ENCODE results near the gene MYO1G. TPM values are rescaled to one million over a fixed set of nuclear protein-coding genes. Genes with fewer than 3 reads are reported as not detected.

MYO1G gene
- total RNA-seq (2021) (0.41 to 0.48 TPM (median 0.46 TPM) in 3 replicates), Bru-seq, nascent RNA (percentile 19 among the genes with signal in this experiment)
- long read RNA-seq, experiment 1: 0 reads
- long read RNA-seq, experiment 2: 0 reads
- long read RNA-seq, experiment 3: 0 reads

DNA sequence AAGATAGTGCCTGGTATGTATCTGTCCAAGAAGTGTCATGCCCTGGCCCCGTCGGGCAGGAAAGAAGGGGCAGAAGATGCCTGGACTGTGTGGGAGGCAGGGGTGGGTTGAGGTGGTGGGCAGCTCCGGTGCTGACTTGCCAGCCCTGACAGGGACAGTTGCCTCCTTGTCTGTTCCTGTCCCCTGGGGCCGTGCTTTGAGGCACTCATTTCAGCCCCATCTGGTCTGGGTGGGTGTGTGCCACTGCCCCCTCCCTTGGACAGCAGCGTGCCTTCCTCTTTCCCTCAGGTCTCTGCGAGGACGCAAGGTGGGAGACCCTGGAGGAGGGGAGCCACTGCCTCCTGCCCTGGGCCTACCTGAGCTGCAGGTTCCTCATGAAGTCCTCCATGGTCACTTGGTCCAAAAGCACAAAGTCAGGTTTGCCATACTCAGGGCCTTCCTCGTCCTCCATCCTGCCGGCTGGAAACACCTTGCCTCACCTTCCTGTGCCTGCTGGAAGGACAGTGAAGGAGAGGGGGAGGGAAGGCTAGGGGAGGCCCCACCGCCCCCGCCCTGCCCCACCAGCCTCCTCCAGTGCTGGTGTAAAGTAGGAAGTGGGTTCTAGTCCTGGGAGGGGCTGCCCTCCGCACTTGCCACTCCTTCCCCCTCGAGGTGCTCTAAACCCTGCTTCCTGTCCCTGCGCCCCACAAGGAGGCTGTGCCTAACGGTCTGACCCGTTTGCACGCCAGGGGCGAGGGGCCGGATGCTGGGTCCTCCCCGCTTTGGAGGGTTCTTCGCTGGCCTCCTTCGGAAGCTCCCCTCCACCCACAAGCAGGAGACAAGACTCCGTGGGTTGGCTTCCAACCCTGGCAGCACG is at the start of gene MYO1G:
MYO1G (minus strand) TSS at position 505 of the 856 bp plus-strand sequence; CDS start at position 451, 54 bp downstream.
- ChIA-PET POLR2A (no interaction called here), CTCF (interaction anchor here (0.7 kb wide), 1 partner anchor 157 kb away, joined by 4 read pairs; no protein-coding TSS in a partner anchor)
- Mint-ChIP-seq H3K4me3 (no peak within 1 kb of the TSS), H3K36me3 (peaks cover 17% of the 10 kb centered on the region), H3K4me1 (no peaks in the 10 kb centered on the region), H3K27me3 (ENCODE audit: low read depth) (no peaks in the 10 kb centered on the region), H3K9me3 (no peaks in the 10 kb centered on the region), H3K27ac (peak within 1 kb of the TSS; percentile 65; the same call in 1 of the 2 replicates)
- TF ChIP-seq TCF7 (CRISPR knock-in tag; IDR thresholded peaks at IDR 0.05; ENCODE audit: low read depth) (no peak), MYBL2 (CRISPR knock-in tag; IDR thresholded peaks at IDR 0.05) (no peak), SMAD4 (CRISPR knock-in tag; IDR thresholded peaks at IDR 0.05) (no peak)
- TF ChIP-seq, protein P1, sequence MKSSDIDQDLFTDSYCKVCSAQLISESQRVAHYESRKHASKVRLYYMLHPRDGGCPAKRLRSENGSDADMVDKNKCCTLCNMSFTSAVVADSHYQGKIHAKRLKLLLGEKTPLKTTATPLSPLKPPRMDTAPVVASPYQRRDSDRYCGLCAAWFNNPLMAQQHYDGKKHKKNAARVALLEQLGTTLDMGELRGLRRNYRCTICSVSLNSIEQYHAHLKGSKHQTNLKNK (CRISPR knock-in tag; IDR thresholded peaks at IDR 0.05): no peak
- ATAC-seq (no peak), DNase-seq (ENCODE audit: low spot score) (no peak)

GRCh38 chr7:45028138-45028919 is 49.5 kb upstream of the MYO1G start:
- H3K27ac Mint-ChIP-seq: no peak overlapping the region
- H3K4me3 Mint-ChIP-seq: no peak overlapping the region
- no peaks in the 10 kb centered on the region for H3K27me3 Mint-ChIP-seq (ENCODE audit: low read depth)
- DNase-seq (ENCODE audit: low spot score): no peak
- no peak for TF ChIP-seq ZNF416 (CRISPR knock-in tag; IDR thresholded peaks at IDR 0.05)
- no peak for TF ChIP-seq ELF4 (CRISPR knock-in tag; IDR thresholded peaks at IDR 0.05; ENCODE audit: low read depth)
- TF ChIP-seq NFYB (CRISPR knock-in tag; conservative IDR thresholded peaks at IDR 0.05; ENCODE audit: low read depth): no peak
- no peak for TF ChIP-seq ZNF396 (CRISPR knock-in tag; IDR thresholded peaks at IDR 0.05; ENCODE audit: borderline replicate concordance)
- no peak for TF ChIP-seq NR3C1 (CRISPR knock-in tag; conservative IDR thresholded peaks at IDR 0.05; ENCODE audit: low read depth)
- no peak for TF ChIP-seq HMGXB4 (CRISPR knock-in tag; IDR thresholded peaks at IDR 0.05)
- no peak for TF ChIP-seq RORB (CRISPR knock-in tag; IDR thresholded peaks at IDR 0.05)
- no peak for TF ChIP-seq ZNF423 (CRISPR knock-in tag; IDR thresholded peaks at IDR 0.05)
- no peak for TF ChIP-seq ZNF219 (CRISPR knock-in tag; IDR thresholded peaks at IDR 0.05; ENCODE audit: borderline replicate concordance)
- TF ChIP-seq GRHL2 (CRISPR knock-in tag; IDR thresholded peaks at IDR 0.05; ENCODE audit: insufficient replicate concordance, severe bottlenecking): no peak
- TF ChIP-seq E2F1 (CRISPR knock-in tag; IDR thresholded peaks at IDR 0.05): no peak
- ChIA-PET CTCF (interaction anchor here (0.6 kb wide), 1 partner anchor 209 kb away, joined by 6 read pairs; no protein-coding TSS in a partner anchor), POLR2A (no interaction called here)
- H3K36me3 Mint-ChIP-seq: peaks cover 19% of the 10 kb centered on the region
- H3K4me1 Mint-ChIP-seq: peaks cover 8% of the 10 kb centered on the region
- peaks cover 9% of the 10 kb centered on the region for H3K9me3 Mint-ChIP-seq
- ATAC-seq: no peak

DNA sequence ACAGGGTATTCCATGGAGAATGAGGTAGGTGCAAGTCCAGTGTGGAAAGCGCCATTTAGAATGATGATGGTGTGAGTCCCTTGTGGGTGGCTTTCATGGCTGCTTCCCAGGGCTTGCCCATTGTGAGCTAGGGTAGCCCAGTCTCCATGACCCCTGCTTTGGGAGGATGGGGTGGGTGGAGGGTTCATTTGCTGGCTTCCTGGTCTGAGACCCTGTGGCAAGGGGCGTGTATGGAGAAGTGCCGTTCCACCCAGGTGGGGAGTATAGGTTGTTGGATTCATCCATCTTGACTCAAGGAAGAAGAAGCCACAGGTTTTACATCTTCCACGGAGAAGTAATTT is 48.9 kb upstream of the MYO1G start:
- peak overlapping the region; percentile 63 for H3K27ac Mint-ChIP-seq
- peaks cover 19% of the 10 kb centered on the region for H3K36me3 Mint-ChIP-seq
- H3K9me3 Mint-ChIP-seq: peaks cover 9% of the 10 kb centered on the region
- H3K27me3 Mint-ChIP-seq (ENCODE audit: low read depth): no peaks in the 10 kb centered on the region
- ATAC-seq (no peak), DNase-seq (ENCODE audit: low spot score) (no peak)
- H3K4me3 Mint-ChIP-seq: no peak overlapping the region
- ChIA-PET CTCF (no interaction called here), POLR2A (no interaction called here)
- peaks cover 4% of the 10 kb centered on the region for H3K4me1 Mint-ChIP-seq
- no peak for TF ChIP-seq NFATC4 (CRISPR knock-in tag; IDR thresholded peaks at IDR 0.05)
- TF ChIP-seq, protein P2, sequence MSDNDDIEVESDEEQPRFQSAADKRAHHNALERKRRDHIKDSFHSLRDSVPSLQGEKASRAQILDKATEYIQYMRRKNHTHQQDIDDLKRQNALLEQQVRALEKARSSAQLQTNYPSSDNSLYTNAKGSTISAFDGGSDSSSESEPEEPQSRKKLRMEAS (CRISPR knock-in tag; IDR thresholded peaks at IDR 0.05): no peak
